ENCODE data around the gene DNAH12.

DNA sequence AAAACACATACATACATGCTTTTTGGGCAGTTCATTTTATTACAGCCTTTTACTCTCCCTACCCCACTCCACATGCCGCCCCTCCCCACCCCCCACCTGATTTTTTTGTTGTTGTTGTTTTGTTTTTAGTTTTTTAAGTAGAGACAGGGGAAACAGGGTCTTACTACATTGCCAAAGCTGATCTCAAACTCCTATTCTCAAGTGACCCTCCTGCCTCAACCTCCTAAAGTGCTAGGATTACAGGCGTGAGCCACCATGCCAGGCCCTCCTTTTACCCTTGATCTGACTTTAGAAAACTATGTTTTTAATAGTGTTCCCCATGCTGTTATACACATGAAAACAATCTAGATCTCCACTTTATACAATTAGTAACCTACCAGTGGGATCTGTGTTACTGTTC is 26.7 kb upstream of the DNAH12 start:
- TF ChIP-seq ZNF274 (CRISPR knock-in tag; IDR thresholded peaks at IDR 0.05): no peak
- TF ChIP-seq, protein P1, sequence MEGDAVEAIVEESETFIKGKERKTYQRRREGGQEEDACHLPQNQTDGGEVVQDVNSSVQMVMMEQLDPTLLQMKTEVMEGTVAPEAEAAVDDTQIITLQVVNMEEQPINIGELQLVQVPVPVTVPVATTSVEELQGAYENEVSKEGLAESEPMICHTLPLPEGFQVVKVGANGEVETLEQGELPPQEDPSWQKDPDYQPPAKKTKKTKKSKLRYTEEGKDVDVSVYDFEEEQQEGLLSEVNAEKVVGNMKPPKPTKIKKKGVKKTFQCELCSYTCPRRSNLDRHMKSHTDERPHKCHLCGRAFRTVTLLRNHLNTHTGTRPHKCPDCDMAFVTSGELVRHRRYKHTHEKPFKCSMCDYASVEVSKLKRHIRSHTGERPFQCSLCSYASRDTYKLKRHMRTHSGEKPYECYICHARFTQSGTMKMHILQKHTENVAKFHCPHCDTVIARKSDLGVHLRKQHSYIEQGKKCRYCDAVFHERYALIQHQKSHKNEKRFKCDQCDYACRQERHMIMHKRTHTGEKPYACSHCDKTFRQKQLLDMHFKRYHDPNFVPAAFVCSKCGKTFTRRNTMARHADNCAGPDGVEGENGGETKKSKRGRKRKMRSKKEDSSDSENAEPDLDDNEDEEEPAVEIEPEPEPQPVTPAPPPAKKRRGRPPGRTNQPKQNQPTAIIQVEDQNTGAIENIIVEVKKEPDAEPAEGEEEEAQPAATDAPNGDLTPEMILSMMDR (CRISPR knock-in tag; IDR thresholded peaks at IDR 0.05): no peak
- TF ChIP-seq, protein P2, sequence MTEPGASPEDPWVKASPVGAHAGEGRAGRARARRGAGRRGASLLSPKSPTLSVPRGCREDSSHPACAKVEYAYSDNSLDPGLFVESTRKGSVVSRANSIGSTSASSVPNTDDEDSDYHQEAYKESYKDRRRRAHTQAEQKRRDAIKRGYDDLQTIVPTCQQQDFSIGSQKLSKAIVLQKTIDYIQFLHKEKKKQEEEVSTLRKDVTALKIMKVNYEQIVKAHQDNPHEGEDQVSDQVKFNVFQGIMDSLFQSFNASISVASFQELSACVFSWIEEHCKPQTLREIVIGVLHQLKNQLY (CRISPR knock-in tag; IDR thresholded peaks at IDR 0.05): no peak
- TF ChIP-seq, protein P3, sequence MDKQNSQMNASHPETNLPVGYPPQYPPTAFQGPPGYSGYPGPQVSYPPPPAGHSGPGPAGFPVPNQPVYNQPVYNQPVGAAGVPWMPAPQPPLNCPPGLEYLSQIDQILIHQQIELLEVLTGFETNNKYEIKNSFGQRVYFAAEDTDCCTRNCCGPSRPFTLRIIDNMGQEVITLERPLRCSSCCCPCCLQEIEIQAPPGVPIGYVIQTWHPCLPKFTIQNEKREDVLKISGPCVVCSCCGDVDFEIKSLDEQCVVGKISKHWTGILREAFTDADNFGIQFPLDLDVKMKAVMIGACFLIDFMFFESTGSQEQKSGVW (CRISPR knock-in tag; IDR thresholded peaks at IDR 0.05; ENCODE audit: borderline replicate concordance): no peak
- TF ChIP-seq, protein P4, sequence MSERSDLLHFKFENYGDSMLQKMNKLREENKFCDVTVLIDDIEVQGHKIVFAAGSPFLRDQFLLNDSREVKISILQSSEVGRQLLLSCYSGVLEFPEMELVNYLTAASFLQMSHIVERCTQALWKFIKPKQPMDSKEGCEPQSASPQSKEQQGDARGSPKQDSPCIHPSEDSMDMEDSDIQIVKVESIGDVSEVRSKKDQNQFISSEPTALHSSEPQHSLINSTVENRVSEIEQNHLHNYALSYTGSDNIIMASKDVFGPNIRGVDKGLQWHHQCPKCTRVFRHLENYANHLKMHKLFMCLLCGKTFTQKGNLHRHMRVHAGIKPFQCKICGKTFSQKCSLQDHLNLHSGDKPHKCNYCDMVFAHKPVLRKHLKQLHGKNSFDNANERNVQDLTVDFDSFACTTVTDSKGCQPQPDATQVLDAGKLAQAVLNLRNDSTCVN (CRISPR knock-in tag; IDR thresholded peaks at IDR 0.05; ENCODE audit: borderline replicate concordance): no peak
- TF ChIP-seq, protein P5, sequence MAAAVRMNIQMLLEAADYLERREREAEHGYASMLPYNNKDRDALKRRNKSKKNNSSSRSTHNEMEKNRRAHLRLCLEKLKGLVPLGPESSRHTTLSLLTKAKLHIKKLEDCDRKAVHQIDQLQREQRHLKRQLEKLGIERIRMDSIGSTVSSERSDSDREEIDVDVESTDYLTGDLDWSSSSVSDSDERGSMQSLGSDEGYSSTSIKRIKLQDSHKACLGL (CRISPR knock-in tag; IDR thresholded peaks at IDR 0.05): no peak

Measured in HepG2 (cell line).